GM13977 (cell line): Measurements from ENCODE around the gene TPGS1.
A peak's percentile ranks its signal among the peaks of the same experiment; 100 is the strongest.

ENCODE experiments used
- DNase-seq: peaks from one replicate; pipeline ENCODE4 v3.0.0; 2012; ENCODE audit warnings: low spot score
- CTCF ChIP-seq: IDR thresholded peaks from 2 replicates; pipeline ENCODE4 v1.5.1; 2012; ENCODE audit warnings: mild to moderate bottlenecking, control low read depth; ENCODE audit not compliant: insufficient read depth; ENCODE audit errors: extremely low read depth, missing control alignments
- in situ Hi-C: fragments of 300-500 bp; cut with MboI; formaldehyde crosslinking; loops from one replicate; pipeline ENCODE4 v1.12.0; 2022; ENCODE audit warnings: low sequenced_read_pairs, low pct_unique_long_range_greater_than_20kb, mixed read lengths, inconsistent platforms; ENCODE audit not compliant: unreplicated experiment

The TPGS1 gene

GRCh38 chr19:493391-494170 lies 13.7 kb upstream of the TPGS1 start:
- in situ Hi-C loops, result no loop called here
- no peak for TF ChIP-seq CTCF
- no peak for DNase-seq

- DNase-seq, result no peak
- TF ChIP-seq CTCF, result no peak
- in situ Hi-C loops, result no loop called here
These were observed 12.9 kb upstream of the TPGS1 start for GRCh38 chr19:494171-495080.

- in situ Hi-C loops, result no loop called here
- no peak for DNase-seq
- no peak for TF ChIP-seq CTCF
These were observed 12.3 kb upstream of the TPGS1 start for GRCh38 chr19:495081-495401.

- TF ChIP-seq CTCF, result peak; percentile 64
- no peak for DNase-seq
- in situ Hi-C loops, result no loop called here
These were observed 11.7 kb upstream of the TPGS1 start for GRCh38 chr19:495402-496111.

- in situ Hi-C loops, result no loop called here
- no peak for DNase-seq
- no peak for TF ChIP-seq CTCF
These were observed 11.1 kb upstream of the TPGS1 start, which contains the start of gene MADCAM1 for GRCh38 chr19:496112-496665. Gene MADCAM1 (plus strand): TSS chr19:496486. CDS start chr19:496500, 14 bp downstream.

- TF ChIP-seq CTCF, result no peak
- no peak for DNase-seq
- in situ Hi-C loops, result no loop called here
These were observed 10.3 kb upstream of the TPGS1 start for GRCh38 chr19:496986-497385.
